HepG2 (cell line): ENCODE results near the gene CACNA1H. TPM values are rescaled to one million over a fixed set of nuclear protein-coding genes. Genes with fewer than 3 reads are reported as not detected.

Source experiments
- HOXA7 ChIP-seq: sonication (generic); formaldehyde crosslinking; IDR thresholded peaks from 2 replicates; pipeline ENCODE4 v1.8.1; 2022; ENCODE audit warnings: mild to moderate bottlenecking, missing genetic modification reagents, moderate library complexity
- KMT2B ChIP-seq: IDR thresholded peaks from 2 replicates; pipeline ENCODE4 v1.6.1; 2016; ENCODE audit warnings: missing genetic modification reagents, missing compliant biosample characterization
- MYC ChIP-seq: sonication (generic); formaldehyde crosslinking; IDR thresholded peaks from 2 replicates; pipeline ENCODE4 v1.9.0; 2021; ENCODE audit warnings: missing genetic modification reagents, borderline replicate concordance
- SCMH1 ChIP-seq: sonication (generic); formaldehyde crosslinking; IDR thresholded peaks from 2 replicates; pipeline ENCODE4 v1.9.0; 2021; ENCODE audit warnings: missing genetic modification reagents, mild to moderate bottlenecking, borderline replicate concordance
- THYN1 ChIP-seq: sonication (generic); formaldehyde crosslinking; IDR thresholded peaks from 2 replicates; pipeline ENCODE4 v1.8.1; 2023; ENCODE audit warnings: low read depth, mild to moderate bottlenecking, moderate library complexity, missing genetic modification reagents, borderline replicate concordance
- ZKSCAN8 ChIP-seq: IDR thresholded peaks from 2 replicates; pipeline ENCODE4 v1.6.1; 2016; ENCODE audit warnings: borderline replicate concordance, missing genetic modification reagents, missing compliant biosample characterization
- ZMYM4 ChIP-seq: sonication (generic); formaldehyde crosslinking; IDR thresholded peaks from 2 replicates; pipeline ENCODE4 v1.8.1; 2023; ENCODE audit warnings: mild to moderate bottlenecking, missing genetic modification reagents
- ZNF17 ChIP-seq: sonication (generic); formaldehyde crosslinking; IDR thresholded peaks from 2 replicates; pipeline ENCODE4 v1.5.0; 2020; ENCODE audit warnings: mild to moderate bottlenecking, missing genetic modification reagents
- ZNF335 ChIP-seq: sonication (generic); formaldehyde crosslinking; IDR thresholded peaks from 2 replicates; pipeline ENCODE4 v1.4.0; 2020; ENCODE audit warnings: missing genetic modification reagents
- ZNF468 ChIP-seq: sonication (generic); formaldehyde crosslinking; IDR thresholded peaks from 2 replicates; pipeline ENCODE4 v1.8.0; 2022; ENCODE audit warnings: mild to moderate bottlenecking, moderate library complexity, missing genetic modification reagents
- ZNF616 ChIP-seq: sonication (generic); formaldehyde crosslinking; IDR thresholded peaks from 2 replicates; pipeline ENCODE4 v1.5.0; 2020; ENCODE audit warnings: low read depth, mild to moderate bottlenecking, missing genetic modification reagents
- ZNF788 ChIP-seq: sonication (generic); formaldehyde crosslinking; IDR thresholded peaks from 2 replicates; pipeline ENCODE4 v1.5.0; 2020; ENCODE audit warnings: mild to moderate bottlenecking, missing genetic modification reagents, borderline replicate concordance
- ZNF792 ChIP-seq: IDR thresholded peaks from 2 replicates; pipeline ENCODE4 v1.6.1; 2016
- ZNF83 ChIP-seq: sonication (generic); formaldehyde crosslinking; IDR thresholded peaks from 2 replicates; pipeline ENCODE4 v1.4.0; 2020; ENCODE audit warnings: missing genetic modification reagents, mild to moderate bottlenecking, borderline replicate concordance
- polyA plus RNA-seq, 8 experiments: library from polyadenylated mRNA; depleted of rRNA in 3 of 8; stranded (reverse) in 7 of 8; unstranded in 1 of 8; fragments of >200 nt; fragmentation: Illumina TruSeq in 4 of 8; extraction: Trizol in 4 of 8; gene quantifications; 2 replicates each; pipeline versions ENCODE4 v1.2.1 to v1.2.3, GENCODE V29; 2011 to 2016; ENCODE audit warnings: low read depth in 4 of 8, missing spikeins in 1 of 8, mixed read lengths in 1 of 8; ENCODE audit not compliant: insufficient read depth in 1 of 8
- total RNA-seq, 5 experiments: library from RNA; depleted of rRNA; stranded (reverse); fragments of >200 nt; fragmentation: Illumina TruSeq; extraction: Trizol; gene quantifications; 2 replicates each; pipeline ENCODE4 v1.2.3, GENCODE V29; 2016; ENCODE audit warnings: low read depth in 1 of 5
- TF ChIP-seq, protein P1 (sequence below): sonication (generic); formaldehyde crosslinking; IDR thresholded peaks from 2 replicates; pipeline ENCODE4 v1.5.0; 2020; ENCODE audit warnings: missing genetic modification reagents
- TF ChIP-seq, protein P2 (sequence below): sonication (generic); formaldehyde crosslinking; IDR thresholded peaks from 2 replicates; pipeline ENCODE4 v1.5.1; 2020; ENCODE audit warnings: missing genetic modification reagents, mild to moderate bottlenecking, borderline replicate concordance
- TF ChIP-seq, protein P3 (sequence below): IDR thresholded peaks from 2 replicates; pipeline ENCODE4 v1.6.1; 2016; ENCODE audit warnings: control low read depth
- TF ChIP-seq, protein P4 (sequence below): sonication (generic); formaldehyde crosslinking; IDR thresholded peaks from 2 replicates; pipeline ENCODE4 v1.9.0; 2022; ENCODE audit warnings: missing genetic modification reagents, mild to moderate bottlenecking, borderline replicate concordance
- TF ChIP-seq, protein P5 (sequence below): IDR thresholded peaks from 2 replicates; pipeline ENCODE4 v1.4.0; 2020; ENCODE audit warnings: mild to moderate bottlenecking, missing genetic modification reagents
- TF ChIP-seq, protein P6 (sequence below): sonication (generic); formaldehyde crosslinking; conservative IDR thresholded peaks from 2 replicates; pipeline ENCODE4 v1.8.1; 2023; ENCODE audit warnings: missing genetic modification reagents

The CACNA1H gene
- total and polyA plus RNA-seq, 2 of the 13 experiments (the other 11 are each of a cell fraction or from before 2014, with no cell fraction given) = 0.40 to 1.8 TPM

DNA sequence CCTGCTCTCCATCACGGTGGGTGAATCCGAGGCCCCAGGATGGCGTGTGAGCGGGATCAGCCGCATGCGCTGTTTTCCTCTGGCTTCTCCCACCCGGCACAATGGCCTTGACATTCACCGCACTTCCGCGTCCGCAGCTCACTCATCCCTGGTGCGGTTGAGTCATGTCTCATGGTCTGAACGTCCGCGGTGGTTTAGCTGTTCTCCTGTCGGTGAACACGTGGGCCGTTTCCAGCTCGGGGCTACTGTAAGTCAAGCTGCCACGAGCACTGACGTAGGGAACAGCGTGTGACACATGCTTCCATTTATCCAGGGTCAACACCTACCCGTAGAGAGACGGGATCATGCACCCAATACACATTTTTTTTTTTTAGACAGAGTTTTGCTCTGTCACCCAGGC, 15.3 kb upstream of the CACNA1H start (continued):
- TF ChIP-seq ZKSCAN8 (no peak), HOXA7 (CRISPR knock-in tag) (no peak), SCMH1 (no peak), ZMYM4 (CRISPR knock-in tag) (no peak), MYC (peak; percentile 62; the same call in 1 of the 2 replicates), ZNF468 (CRISPR knock-in tag) (no peak), ZNF788 (CRISPR knock-in tag) (no peak), ZNF335 (CRISPR knock-in tag) (peak; percentile 37; the same call in 1 of the 2 replicates), ZNF17 (no peak), KMT2B (CRISPR knock-in tag) (no peak), ZNF792 (peak; percentile 67; the same call in 1 of the 2 replicates), ZNF616 (CRISPR knock-in tag) (no peak), ZNF83 (no peak), THYN1 (CRISPR knock-in tag) (no peak)
- TF ChIP-seq, protein P1, sequence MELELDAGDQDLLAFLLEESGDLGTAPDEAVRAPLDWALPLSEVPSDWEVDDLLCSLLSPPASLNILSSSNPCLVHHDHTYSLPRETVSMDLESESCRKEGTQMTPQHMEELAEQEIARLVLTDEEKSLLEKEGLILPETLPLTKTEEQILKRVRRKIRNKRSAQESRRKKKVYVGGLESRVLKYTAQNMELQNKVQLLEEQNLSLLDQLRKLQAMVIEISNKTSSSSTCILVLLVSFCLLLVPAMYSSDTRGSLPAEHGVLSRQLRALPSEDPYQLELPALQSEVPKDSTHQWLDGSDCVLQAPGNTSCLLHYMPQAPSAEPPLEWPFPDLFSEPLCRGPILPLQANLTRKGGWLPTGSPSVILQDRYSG (CRISPR knock-in tag) = no peak
- TF ChIP-seq, protein P2, sequence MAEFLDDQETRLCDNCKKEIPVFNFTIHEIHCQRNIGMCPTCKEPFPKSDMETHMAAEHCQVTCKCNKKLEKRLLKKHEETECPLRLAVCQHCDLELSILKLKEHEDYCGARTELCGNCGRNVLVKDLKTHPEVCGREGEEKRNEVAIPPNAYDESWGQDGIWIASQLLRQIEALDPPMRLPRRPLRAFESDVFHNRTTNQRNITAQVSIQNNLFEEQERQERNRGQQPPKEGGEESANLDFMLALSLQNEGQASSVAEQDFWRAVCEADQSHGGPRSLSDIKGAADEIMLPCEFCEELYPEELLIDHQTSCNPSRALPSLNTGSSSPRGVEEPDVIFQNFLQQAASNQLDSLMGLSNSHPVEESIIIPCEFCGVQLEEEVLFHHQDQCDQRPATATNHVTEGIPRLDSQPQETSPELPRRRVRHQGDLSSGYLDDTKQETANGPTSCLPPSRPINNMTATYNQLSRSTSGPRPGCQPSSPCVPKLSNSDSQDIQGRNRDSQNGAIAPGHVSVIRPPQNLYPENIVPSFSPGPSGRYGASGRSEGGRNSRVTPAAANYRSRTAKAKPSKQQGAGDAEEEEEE (CRISPR knock-in tag) = no peak
- TF ChIP-seq, protein P3, sequence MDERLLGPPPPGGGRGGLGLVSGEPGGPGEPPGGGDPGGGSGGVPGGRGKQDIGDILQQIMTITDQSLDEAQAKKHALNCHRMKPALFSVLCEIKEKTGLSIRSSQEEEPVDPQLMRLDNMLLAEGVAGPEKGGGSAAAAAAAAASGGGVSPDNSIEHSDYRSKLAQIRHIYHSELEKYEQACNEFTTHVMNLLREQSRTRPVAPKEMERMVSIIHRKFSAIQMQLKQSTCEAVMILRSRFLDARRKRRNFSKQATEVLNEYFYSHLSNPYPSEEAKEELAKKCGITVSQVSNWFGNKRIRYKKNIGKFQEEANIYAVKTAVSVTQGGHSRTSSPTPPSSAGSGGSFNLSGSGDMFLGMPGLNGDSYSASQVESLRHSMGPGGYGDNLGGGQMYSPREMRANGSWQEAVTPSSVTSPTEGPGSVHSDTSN (CRISPR knock-in tag) = no peak
- TF ChIP-seq, protein P4, sequence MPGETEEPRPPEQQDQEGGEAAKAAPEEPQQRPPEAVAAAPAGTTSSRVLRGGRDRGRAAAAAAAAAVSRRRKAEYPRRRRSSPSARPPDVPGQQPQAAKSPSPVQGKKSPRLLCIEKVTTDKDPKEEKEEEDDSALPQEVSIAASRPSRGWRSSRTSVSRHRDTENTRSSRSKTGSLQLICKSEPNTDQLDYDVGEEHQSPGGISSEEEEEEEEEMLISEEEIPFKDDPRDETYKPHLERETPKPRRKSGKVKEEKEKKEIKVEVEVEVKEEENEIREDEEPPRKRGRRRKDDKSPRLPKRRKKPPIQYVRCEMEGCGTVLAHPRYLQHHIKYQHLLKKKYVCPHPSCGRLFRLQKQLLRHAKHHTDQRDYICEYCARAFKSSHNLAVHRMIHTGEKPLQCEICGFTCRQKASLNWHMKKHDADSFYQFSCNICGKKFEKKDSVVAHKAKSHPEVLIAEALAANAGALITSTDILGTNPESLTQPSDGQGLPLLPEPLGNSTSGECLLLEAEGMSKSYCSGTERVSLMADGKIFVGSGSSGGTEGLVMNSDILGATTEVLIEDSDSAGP (CRISPR knock-in tag) = no peak
- TF ChIP-seq, protein P5, sequence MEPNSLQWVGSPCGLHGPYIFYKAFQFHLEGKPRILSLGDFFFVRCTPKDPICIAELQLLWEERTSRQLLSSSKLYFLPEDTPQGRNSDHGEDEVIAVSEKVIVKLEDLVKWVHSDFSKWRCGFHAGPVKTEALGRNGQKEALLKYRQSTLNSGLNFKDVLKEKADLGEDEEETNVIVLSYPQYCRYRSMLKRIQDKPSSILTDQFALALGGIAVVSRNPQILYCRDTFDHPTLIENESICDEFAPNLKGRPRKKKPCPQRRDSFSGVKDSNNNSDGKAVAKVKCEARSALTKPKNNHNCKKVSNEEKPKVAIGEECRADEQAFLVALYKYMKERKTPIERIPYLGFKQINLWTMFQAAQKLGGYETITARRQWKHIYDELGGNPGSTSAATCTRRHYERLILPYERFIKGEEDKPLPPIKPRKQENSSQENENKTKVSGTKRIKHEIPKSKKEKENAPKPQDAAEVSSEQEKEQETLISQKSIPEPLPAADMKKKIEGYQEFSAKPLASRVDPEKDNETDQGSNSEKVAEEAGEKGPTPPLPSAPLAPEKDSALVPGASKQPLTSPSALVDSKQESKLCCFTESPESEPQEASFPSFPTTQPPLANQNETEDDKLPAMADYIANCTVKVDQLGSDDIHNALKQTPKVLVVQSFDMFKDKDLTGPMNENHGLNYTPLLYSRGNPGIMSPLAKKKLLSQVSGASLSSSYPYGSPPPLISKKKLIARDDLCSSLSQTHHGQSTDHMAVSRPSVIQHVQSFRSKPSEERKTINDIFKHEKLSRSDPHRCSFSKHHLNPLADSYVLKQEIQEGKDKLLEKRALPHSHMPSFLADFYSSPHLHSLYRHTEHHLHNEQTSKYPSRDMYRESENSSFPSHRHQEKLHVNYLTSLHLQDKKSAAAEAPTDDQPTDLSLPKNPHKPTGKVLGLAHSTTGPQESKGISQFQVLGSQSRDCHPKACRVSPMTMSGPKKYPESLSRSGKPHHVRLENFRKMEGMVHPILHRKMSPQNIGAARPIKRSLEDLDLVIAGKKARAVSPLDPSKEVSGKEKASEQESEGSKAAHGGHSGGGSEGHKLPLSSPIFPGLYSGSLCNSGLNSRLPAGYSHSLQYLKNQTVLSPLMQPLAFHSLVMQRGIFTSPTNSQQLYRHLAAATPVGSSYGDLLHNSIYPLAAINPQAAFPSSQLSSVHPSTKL (CRISPR knock-in tag) = peak; percentile 84
- TF ChIP-seq, protein P6, sequence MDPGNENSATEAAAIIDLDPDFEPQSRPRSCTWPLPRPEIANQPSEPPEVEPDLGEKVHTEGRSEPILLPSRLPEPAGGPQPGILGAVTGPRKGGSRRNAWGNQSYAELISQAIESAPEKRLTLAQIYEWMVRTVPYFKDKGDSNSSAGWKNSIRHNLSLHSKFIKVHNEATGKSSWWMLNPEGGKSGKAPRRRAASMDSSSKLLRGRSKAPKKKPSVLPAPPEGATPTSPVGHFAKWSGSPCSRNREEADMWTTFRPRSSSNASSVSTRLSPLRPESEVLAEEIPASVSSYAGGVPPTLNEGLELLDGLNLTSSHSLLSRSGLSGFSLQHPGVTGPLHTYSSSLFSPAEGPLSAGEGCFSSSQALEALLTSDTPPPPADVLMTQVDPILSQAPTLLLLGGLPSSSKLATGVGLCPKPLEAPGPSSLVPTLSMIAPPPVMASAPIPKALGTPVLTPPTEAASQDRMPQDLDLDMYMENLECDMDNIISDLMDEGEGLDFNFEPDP = no peak
